Activated CD8-positive, alpha-beta memory T cell treated with anti-CD3 and anti-CD28 coated beads, Interleukin-2, amount 50 U/mL, for 4 hours (primary cell): ENCODE results near the gene MAST2.
"Not testable (repeated sequence)": the region's sequence is repeated elsewhere in the genome, so short reads cannot be mapped to it uniquely, and the experiment has no call there.

Experiments
- DNase-seq: peaks from one replicate; pipeline ENCODE4 v3.0.0-alpha.2; 2020

Gene MAST2

DNA sequence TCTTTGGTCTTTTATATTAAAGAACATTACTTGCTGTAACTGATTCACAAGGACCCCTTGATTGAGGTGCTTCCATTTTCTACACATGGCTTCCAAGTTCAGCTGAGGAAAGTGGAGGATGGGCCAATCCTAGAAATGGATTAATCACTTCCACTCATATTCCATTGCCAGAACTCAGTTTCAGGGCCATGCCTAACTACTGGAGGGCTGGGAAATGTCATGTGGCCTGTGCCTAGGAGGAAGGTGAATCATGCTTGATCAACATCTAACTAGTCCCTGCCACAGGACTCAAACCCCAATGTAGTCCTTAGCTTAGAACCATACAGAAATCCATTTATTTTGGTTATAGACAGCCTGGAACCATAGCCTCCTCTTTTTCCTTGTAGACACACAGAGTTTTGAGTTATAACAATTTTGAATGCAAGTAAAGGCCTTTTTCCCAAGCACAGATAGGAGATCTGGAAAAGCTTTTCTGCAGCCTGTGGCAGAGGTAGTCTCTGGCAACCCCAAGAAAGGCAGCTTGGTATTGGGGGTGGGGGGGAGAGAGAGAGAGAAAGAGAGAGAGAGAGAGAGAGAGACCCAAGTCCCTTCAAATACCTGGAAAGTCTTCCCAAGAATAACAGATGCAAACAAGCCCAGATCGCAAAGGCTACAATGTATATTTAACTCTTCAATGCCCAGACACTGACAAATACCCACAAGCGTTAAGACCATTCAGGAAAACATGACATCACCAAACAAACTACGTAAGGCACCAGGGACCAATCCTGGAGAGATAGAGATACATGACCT, 12.5 kb downstream of the MAST2 start:
- DNase-seq, result no peak

DNA sequence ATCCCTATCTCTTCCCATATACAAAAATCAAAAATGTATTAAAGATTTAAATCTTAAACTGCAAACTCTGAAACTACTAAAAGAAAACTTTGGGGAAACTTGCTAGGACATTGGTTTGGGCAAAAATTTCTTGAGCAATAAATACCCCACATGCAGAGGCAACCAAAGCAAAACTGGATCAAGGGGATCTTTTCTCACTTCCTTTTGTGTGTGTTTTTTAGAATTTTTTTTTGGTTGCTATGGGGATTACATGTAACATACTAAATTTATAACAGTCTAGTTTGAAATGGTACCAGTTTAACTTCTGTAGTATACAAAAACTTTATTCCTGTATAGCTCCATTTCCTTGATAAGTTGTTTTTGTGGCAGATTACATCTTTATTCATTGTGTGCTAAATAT, 16.8 kb downstream of the MAST2 start:
- no peak for DNase-seq

DNA sequence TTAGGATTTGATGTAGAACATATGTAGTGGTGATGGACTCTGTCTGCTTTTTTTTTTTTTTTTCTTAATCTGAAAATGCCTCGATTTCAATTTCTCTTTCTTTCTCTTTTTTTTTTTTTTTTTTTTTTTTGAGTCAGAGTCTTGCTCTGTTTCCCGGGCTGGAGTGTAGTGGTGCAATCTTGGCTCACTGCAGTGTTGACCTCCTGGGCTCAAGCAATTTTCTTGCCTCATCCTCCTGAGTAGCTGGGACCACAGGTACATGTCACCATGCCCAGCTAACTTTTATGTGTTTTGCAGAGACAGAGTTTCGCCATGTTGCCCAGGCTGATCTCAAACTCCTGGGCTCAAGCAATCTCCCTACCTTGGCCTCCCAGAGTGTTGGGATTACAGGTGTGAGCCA, 17.4 kb downstream of the MAST2 start:
- no peak for DNase-seq

DNA sequence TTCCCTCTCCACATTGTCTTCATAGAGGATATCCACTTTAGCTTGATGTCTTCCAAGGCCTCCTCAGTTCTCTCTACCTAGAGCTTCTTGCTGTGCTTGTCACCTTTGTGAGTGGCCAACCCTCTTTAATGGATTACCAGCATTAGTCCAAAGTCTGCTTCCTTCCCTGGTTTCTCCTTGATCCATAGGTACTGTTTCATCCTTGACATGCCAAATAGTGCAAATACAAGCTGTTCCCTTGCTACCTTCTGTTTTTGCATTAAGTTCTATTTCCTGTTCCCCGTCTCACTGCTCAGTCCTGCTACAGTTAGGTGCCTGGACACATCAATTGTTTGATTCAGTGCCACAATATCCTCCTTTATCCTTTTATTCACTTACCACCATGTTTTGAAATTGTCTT, 19.2 kb downstream of the MAST2 start:
- no peak for DNase-seq

DNA sequence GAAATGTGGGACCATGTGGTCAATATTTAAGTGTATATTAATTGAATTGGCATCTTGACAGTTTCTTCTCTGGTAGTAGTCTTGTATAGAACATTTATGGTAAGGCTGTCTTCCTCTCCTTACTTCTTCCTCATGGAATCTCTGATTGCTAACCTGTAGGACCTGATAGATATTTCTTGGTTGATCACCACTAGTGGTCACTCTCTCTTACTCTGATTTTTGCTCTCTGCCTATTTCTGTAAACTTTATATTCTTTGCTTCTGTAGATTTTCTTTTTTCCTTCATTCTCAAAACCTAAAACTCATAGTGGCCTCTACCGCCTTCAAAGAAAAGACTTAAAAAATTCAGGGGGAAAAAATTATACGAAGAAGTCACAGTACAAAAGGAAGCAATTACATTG, 21.2 kb downstream of the MAST2 start:
- DNase-seq, result no peak

DNA sequence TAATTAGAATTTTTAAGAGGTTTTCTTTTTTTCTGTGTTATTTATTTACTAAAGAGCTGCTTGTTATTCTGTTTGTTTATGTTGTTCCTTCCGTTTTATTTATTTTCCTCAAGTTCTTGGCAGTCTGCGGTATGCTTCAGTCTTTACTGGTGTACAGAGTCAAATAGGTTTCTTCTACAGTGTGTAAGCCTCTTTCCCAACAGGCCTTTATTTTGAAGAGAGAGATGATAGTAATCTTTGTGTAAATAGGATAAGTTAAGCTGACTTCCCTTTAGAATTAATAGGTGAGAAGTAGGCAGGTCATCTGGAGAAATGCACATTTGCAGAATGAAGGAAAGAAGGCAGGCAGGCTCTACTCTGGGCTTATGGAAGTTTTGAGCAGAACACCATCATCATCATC, 23.8 kb downstream of the MAST2 start:
- DNase-seq, result no peak

DNA sequence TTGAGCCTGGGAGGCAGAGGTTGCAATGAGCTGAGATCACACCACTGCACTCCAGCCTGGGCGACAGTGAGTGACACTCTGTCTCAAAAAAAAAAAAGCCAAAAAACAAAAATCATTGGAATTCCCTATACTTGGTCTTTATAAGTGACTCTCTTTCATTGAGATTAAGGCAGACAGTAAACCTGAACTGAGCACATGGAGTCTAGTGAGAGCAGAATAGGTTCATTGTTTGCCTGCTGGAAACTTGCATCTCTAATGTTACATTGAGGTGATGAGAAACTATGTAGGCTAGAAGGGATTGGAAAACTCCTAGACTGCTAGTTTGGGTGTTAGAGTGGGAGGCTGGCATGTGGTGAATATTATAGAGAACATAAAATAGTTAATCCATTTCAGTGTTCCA, 25.4 kb downstream of the MAST2 start:
- DNase-seq, result no peak

DNA sequence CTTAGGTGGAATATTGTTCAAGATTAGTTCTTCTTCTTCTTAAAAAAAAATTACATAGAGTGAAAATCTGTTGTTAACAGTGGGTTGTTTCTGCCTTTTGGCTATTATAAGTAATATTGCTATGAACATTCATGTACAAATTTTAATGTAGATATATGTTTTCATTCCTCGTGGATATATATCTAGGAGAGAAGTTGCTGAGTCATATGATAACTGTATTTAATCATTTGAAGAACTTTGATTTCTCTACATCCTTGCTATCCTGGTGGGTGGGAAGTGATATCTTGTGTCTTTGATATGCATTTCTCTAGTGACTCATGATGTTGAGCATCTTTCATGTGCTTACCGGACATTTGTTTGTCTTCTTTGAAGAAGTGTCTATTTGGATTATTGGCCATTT, 29.9 kb downstream of the MAST2 start:
- no peak for DNase-seq

DNA sequence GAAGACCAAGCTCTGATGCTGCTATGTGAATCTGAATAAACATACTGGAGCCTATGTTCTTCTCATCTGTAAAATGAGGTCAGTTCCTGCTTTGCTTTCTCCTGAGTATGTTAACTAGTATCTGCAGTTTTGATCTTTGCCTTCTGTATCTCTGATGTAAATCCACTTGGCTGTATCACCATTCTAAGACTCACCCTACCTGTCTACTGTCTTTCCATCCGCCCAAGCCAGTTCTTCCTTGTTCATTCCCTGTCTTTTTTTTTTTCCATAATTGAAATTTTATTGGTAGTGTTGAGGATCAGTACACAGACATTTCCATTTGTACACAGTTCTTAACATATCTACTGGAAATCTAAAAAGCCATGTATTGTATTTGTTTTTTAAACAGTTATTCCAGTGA, 31.3 kb downstream of the MAST2 start:
- no peak for DNase-seq

DNA sequence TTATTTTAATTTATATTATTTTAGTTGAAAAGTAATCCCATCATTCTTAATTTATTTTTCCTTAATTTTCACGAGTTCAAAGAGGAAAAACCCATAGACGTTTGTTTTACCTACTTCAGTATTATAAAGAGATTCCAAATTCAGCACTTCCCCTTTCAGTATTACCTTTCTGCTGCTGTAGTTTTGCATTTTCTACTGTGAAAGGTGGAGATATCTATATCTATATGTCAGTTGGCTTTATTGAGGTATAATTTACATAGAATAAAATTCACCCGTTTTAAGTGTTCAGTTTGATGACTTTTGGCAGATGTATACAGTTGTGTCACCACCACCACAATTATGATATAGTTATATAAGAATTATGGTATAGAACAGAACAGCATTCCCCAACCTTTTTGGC, 33.0 kb downstream of the MAST2 start:
- no peak for DNase-seq

DNA sequence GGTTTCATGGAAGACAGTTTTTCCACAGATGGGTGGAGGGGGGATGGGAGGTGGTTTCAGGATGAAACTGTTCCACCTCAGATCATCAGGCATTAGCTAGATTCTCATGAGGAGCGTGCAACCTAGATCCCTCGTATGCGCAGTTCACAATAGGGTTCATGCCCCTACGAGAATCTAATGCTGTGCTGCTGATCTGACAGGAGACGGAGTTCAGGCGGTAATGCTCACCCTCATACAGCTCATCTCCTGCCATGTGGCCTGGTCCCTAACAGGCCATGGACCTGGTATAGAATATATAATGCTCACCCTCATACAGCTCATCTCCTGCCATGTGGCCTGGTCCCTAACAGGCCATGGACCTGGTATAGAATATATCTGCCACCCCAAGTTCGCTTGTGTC, 33.4 kb downstream of the MAST2 start:
- not testable (repeated sequence) for DNase-seq

DNA sequence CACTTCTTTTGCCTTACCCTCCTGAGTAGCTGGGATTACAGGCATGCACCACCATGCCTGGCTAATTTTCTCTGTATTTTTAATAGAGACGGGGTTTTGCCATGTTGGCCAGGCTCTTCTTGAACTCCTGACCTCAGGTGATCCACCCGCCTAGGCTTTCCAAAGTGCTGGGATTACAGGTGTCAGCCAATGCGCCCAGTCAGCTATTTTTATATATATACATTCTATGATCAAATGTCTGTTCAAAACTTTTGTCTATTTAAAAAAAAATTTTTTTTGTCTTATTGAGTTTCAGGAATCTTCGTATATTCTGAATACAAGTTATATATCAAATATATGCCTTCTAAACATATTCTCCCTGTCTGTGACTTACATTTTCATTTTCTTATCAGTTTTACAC, 34.9 kb downstream of the MAST2 start:
- not testable (repeated sequence) for DNase-seq

DNA sequence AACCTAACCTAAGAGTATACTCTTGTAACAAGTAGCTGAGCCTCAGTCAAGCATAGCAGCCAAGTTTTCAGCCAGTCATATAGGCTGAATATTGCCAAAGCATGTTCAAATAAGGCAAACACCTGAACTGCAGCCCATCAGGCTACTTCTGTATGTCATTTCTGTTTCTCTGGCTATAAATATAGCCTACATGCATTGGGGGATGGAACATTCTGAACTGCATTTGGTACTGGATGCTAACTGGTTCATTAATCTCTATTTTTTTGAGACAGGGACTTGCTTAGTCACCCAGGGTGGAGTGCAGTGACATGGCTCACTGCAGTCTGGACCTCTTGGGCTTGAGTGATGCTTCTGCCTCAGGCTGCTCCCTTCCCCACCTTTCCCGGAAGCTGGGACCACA, 37.3 kb downstream of the MAST2 start:
- no peak for DNase-seq

DNA sequence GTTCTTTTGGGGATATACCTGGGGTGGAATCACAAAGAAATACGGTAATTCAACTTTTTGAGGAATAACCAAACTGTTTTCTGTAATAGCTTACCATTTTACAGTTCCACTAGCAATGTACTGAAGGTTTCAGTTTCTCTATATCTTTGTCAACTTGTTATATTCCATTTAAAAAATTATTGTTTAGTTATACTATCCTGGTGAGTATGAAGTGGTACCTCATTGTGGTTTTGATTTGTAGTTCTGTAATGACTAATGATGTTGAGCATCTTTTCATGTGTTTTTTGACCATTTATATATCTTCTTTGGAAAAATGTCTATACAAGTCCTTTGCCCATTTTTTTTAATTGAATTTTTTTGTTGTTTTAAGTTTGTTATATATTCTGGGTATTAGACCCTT, 39.4 kb downstream of the MAST2 start:
- DNase-seq, result no peak

DNA sequence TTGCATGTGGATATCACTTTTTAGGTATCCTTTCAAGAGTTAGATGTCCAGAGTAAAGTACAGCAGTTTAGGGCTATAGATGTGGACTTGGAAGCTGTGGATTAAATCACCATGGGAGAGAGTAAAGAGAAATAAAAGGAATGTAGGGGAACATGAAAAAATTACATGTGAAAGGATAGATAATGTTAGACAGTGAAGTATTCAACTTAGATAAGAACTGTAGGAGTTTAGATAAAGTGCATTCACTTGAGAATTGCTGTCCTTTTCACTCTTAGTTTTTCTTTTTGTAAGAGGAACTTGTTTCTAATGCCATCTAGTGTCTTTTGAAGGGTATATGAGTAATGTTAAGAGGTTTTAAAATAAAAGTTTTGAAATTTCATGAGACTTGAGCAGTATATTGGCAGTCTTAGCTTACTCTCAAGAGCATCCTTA, 40.1 kb downstream of the MAST2 start:
- DNase-seq, result no peak

DNA sequence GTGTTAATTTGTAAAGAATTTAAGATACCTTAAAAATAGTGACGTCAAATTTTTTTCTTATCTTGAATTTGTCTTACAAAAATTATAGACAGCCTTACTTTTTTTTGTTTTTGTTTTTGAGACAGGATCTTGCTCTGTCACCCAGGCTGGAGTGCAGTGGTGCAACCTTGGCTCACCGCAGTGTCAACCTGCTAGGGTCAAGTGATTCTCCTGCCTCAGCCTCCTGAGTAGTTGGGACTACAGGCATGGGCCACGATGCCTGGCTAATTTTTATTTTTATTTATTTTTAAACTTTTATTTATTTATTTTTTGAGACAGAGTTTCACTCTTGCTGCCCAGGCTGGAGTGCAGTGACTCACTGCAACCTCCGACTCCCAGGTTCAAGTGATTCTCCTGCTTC, 40.6 kb downstream of the MAST2 start:
- DNase-seq, result not testable (repeated sequence)

DNA sequence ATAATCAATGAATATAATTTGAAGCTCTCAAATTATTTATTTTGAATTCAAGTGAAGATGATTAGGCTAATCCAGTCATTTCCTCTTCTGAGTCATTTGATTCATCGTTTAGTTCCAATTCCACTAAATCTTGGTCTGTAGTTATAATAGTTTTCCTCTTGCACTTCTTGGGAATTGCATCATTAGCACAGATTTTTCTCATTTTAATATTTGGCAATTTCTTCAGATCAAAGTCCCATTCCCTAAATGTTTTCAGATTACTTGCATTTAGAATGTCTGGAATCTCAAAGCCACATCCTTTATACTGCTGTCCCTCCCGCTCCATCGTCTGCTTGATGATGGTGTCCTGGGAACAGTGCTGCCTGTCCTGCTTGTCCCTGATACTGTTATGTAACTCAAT, 43.5 kb downstream of the MAST2 start:
- DNase-seq, result no peak

DNA sequence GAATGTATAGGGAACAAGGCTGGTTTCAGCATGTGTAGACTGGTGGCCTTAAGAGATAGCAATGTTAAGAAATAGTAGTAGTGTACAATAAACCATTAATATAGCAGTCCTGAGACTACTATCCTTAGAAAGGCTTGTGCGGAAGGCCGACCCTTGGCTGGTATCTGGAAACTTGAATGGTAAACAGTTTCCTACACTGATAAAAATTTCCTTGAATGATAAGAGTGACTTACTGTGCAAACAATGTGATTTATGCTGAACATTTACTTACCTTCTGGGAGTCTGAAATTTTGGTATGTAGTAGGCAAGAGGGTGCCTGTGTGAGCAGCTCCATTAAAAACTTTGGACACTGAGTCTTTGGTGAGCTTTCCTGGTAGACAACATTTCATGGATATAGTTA, 44.7 kb downstream of the MAST2 start:
- DNase-seq, result no peak

DNA sequence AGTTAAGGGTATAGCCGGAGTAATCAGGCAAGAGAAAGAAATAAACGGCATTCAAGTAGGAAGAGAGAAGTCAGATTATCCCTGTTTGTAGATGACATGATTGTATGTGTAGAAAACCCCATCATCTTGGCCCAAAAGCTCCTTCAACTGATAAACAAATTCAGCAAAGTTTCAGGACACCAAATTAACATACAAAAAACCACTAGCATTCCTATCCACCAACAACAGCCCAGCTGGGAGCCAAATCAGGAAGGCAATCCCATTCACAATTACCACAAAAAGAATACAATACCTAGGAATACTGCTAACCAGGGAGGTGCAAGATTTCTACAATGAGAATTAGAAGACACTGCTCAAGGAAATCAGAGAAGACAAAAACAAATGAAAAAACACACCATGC, 45.3 kb downstream of the MAST2 start:
- DNase-seq, result no peak

DNA sequence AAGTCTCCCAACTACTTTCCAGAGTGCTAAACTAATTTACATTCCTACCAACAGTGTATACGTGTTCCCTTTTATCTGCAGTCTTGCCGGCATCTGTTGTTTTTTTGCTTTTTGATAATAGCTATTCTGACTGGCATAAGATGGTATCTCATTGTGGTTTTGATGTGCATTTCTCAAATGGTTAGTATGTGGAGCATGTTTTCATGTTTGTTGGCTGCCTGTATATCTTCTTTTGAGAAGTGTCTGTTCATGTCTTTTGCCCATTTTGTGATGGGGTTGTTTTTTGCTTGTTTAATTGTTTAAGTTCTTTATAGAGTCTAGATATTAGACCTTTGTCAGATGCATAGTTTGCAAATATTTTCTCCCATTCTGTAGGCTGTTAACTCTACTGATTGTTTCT, 46.6 kb downstream of the MAST2 start:
- DNase-seq, result no peak

DNA sequence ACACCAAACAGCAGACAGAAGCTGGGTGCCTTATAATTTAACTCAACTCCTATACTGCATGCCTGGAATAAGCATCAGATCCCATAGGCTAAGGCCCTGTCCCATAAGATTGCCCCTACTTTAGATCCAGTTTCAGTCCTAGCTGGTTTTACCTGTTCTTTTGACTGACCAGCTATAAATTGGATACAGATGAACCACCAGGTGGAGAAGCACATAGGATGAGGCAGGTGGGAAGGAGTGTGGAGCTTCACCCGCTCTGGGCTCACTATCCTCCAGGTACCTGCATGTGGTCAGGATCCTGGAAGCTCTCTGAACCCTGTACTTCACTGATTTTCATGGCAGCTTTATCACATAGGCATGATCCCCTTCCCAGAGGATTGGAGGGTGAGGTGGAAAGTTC, 51.3 kb downstream of the MAST2 start:
- no peak for DNase-seq

DNA sequence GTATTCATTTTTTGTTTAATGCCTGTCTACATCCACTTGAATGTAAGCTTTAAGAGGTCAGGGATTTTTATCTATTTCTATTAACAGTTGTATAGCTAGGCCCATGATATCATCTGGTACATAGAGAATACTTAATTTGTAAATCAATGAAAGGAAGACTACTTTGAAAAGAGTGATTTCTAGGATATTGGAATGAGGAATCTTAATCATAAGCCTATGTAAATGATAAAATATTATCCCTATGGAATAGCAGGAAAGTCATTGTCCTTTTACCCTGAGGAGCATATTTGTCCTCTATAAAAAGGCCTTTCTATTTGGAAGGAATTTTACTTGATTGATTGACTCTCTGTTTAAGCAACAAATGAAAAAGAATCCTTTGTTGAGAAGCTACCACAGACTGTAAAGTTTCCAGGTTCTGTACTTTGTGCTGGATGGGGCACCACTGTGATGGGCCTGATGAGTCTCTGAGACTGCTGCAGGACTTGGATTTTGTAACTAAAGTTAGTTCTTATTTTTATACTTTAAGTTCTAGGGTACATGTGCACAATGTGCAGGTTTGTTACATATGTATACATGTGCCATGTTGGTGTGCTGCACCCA, 53.8 kb downstream of the MAST2 start:
- DNase-seq, result no peak

DNA sequence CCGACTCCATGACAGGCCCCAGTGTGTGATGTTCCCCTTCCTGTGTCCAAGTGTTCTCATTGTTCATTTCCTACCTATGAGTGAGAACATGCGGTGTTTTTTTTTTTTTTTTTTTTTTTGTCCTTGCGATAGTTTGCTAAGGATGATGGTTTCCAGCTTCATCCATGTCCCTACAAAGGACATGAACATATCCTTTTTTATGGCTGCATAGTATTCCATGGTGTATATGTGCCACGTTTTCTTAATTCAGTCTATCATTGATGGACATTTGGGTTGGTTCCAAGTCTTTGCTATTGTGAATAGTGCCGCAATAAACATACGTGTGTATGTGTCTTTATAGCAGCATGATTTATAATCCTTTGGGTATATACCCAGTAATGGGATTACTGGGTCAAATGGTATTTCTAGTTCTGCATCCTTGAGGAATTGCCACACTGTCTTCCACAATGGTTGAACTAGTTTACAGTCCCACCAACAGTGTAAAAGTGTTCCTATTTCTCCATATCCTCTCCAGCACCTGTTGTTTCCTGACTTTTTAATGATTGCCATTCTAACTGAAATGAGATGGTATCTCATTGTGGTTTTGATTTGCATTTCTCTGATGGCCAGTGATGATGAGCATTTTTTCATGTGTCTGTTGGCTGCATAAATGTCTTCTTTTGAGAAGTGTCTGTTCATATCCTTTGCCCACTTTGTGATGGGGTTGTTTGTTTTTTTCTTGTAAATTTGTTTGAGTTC, 54.5 kb downstream of the MAST2 start:
- not testable (repeated sequence) for DNase-seq

DNA sequence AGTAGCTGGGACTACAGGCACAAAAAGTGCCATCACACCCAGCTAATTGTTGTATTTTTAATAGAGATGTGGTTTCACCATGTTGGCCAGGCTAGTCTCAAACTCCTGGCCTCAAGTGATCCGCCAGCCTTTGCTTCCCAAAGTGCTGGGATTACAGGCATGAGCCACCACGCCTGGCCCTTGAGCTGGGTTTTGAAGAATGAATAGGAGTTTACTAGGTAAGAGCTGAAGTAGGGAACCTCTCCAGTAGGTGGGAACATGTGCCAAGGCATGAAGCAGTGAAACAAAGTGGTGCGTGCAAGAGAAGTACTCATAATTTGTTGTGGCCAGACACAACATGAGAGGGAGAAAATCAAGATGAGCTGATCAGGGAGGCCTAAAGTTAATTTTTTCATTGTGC, 55.8 kb downstream of the MAST2 start:
- no peak for DNase-seq
